DND-41 (cell line): Measurements from ENCODE around the gene SLC13A2.

Experiments
- CTCF ChIP-seq: IDR thresholded peaks from 2 replicates; pipeline ENCODE4 v1.5.1; 2012; ENCODE audit warnings: borderline replicate concordance, low read length, moderate library complexity, mild to moderate bottlenecking; ENCODE audit not compliant: poor library complexity, severe bottlenecking; ENCODE audit errors: extremely low read depth
- EZH2 ChIP-seq: IDR thresholded peaks from 3 replicates; pipeline ENCODE4 v1.6.1; 2012; ENCODE audit warnings: borderline replicate concordance, low read depth, mild to moderate bottlenecking, moderate library complexity, low read length, inconsistent platforms; ENCODE audit not compliant: severe bottlenecking

- no peak for TF ChIP-seq CTCF
- TF ChIP-seq EZH2: no peak
These were observed 38.5 kb downstream of the SLC13A2 start for GRCh38 chr17:28511858-28512461.
